ENCODE measurements around the gene SLC25A22. TPM values are rescaled to one million over a fixed set of nuclear protein-coding genes. Genes with fewer than 3 reads are reported as not detected.

SLC25A22 gene
- total RNA-seq, 1 donor from 2014 or later, result 4.0 TPM

GRCh38 chr11:804599-804964 lies 6.5 kb upstream of the SLC25A22 start:
- no peak for DNase-seq (ENCODE audit: low read depth in 2 of 2)

GRCh38 chr11:803770-804598 lies 5.9 kb upstream of the SLC25A22 start:
- no peak for DNase-seq (ENCODE audit: low read depth in 2 of 2)

GRCh38 chr11:803467-803742 lies 5.3 kb upstream of the SLC25A22 start:
- no peak for DNase-seq (ENCODE audit: low read depth in 2 of 2)

- DNase-seq (ENCODE audit: low read depth in 2 of 2), result no peak
Observed at GRCh38 chr11:802693-803466, 4.8 kb upstream of the SLC25A22 start.

- no peak for DNase-seq (ENCODE audit: low read depth in 2 of 2)
Observed at GRCh38 chr11:802018-802617, 4.0 kb upstream of the SLC25A22 start.

GRCh38 chr11:801097-801780 lies 3.2 kb upstream of the SLC25A22 start:
- DNase-seq (ENCODE audit: low read depth in 2 of 2), result no peak

- no peak for DNase-seq (ENCODE audit: low read depth in 2 of 2)
Observed at GRCh38 chr11:800473-800872, 2.4 kb upstream of the SLC25A22 start.

- no peak for DNase-seq (ENCODE audit: low read depth in 2 of 2)
Observed at GRCh38 chr11:799641-800316, 1.7 kb upstream of the SLC25A22 start.

- peak in 1 of 2 donors; percentile 82 for DNase-seq (ENCODE audit: low read depth in 2 of 2)
Observed at GRCh38 chr11:797296-798092, 587 bp downstream of the SLC25A22 start.

- DNase-seq (ENCODE audit: low read depth in 2 of 2), result no peak
Observed at GRCh38 chr11:796565-797295, 1.4 kb downstream of the SLC25A22 start.

- peak in 1 of 2 donors; percentile 72 for DNase-seq (ENCODE audit: low read depth in 2 of 2)
Observed at GRCh38 chr11:795634-796564, 2.2 kb downstream of the SLC25A22 start.

GRCh38 chr11:794766-795633 lies 3.1 kb downstream of the SLC25A22 start:
- no peak for DNase-seq (ENCODE audit: low read depth in 2 of 2)

GRCh38 chr11:794013-794765 lies 3.9 kb downstream of the SLC25A22 start:
- no peak for DNase-seq (ENCODE audit: low read depth in 2 of 2)

GRCh38 chr11:793556-793955 lies 4.5 kb downstream of the SLC25A22 start:
- DNase-seq (ENCODE audit: low read depth in 2 of 2), result no peak

GRCh38 chr11:792873-793272 lies 5.2 kb downstream of the SLC25A22 start:
- no peak for DNase-seq (ENCODE audit: low read depth in 2 of 2)

- no peak for DNase-seq (ENCODE audit: low read depth in 2 of 2)
Observed at GRCh38 chr11:792535-792821, 5.6 kb downstream of the SLC25A22 start.
